Measurements from ENCODE around the gene EXOC2. TPM values are rescaled to one million over a fixed set of nuclear protein-coding genes. Genes with fewer than 3 reads are reported as not detected.

Gene EXOC2
- total RNA-seq, 1 donor from 2014 or later: 29.8 TPM

DNA sequence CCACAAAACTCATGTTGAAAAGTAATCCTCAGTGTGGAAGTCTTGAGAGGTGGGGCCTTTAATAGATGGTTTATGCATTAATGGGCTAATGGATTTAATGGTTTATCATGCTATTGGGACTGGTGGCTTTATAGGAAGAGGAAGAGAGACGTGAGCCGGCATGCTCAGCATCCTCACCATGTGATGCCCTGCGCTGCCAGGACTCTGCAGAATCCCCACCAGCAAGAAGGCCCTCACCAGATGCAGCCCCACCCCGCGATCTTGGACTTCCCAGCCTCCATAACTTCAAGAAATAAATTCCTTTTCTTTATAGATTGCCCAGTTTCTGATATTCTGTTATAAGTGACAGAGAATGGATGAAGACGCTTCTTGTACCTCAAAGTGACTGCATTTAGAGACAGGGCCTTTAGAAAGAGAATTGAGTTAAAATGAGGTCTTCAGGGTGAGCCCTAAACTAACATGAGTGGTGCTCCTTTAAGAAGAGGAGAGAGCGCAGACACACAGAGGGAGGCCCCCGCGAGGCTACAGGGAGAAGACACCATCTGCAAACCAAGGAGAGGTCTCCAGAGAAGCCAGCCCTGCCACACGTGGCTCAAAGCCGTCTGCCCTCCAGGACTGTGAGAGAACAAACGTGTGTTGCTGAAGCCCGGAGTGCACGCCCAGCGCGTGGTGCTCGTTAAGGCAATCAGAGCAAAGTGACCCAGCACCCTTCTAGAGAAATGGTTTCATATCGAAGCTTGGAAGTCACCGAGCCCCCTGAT, 244.5 kb downstream of the EXOC2 start:
- DNase-seq: no peak
- Mint-ChIP-seq H3K9me3 (no peaks in the 10 kb centered on the region), H3K4me1 (peaks cover 14% of the 10 kb centered on the region), H3K36me3 (ENCODE audit: low read depth) (no peaks in the 10 kb centered on the region), H3K27ac (no peak overlapping the region), H3K4me3 (no peak overlapping the region), H3K27me3 (no peaks in the 10 kb centered on the region)
- ChIA-PET POLR2A (no interaction called here), CTCF (no interaction called here)
- TF ChIP-seq, protein P1, sequence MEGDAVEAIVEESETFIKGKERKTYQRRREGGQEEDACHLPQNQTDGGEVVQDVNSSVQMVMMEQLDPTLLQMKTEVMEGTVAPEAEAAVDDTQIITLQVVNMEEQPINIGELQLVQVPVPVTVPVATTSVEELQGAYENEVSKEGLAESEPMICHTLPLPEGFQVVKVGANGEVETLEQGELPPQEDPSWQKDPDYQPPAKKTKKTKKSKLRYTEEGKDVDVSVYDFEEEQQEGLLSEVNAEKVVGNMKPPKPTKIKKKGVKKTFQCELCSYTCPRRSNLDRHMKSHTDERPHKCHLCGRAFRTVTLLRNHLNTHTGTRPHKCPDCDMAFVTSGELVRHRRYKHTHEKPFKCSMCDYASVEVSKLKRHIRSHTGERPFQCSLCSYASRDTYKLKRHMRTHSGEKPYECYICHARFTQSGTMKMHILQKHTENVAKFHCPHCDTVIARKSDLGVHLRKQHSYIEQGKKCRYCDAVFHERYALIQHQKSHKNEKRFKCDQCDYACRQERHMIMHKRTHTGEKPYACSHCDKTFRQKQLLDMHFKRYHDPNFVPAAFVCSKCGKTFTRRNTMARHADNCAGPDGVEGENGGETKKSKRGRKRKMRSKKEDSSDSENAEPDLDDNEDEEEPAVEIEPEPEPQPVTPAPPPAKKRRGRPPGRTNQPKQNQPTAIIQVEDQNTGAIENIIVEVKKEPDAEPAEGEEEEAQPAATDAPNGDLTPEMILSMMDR (IDR thresholded peaks at IDR 0.05): no peak
- intact Hi-C loops (cut with micrococcal nuclease): loop anchor here (2.0 kb wide), 1 partner anchor 22 kb away; no protein-coding TSS in a partner anchor
- ATAC-seq (ENCODE audit: low read depth): no peak

DNA sequence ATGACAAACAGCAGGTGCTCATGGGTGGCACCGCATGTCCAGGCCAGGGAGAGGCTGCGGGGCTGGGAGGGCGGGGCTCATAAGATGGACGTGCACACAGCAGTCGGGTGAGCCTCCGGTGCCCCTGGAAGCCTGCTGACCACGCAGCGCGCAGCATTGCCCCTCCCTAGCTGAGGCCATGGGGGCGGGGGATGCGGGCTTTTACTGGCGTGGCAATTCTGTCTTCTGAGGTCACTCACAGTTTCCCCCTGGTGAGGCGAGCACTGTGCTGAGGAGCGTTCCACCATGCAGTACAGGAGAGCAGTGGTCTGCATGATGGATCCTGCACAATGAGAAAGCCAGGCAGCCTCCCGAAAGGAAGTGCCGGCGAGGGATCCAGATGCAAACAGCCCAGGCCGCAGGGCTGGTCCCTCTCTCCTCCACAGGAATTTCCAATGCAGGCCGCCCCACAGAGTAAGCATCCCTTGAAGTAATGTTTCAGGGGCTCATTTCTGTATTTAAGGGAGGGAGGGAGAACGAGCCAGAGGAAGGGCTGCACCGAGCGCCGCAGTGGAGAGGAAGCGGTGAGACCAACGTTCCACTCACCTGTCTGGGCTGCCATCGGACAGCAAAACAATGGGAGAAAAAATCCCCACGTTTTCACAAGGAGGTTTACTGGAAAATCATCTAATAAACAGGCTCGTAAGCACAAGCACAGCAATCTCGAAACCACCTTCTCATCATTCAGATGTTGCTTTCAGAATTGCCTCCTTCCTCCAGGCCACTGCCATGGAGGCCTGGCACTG, 245.4 kb downstream of the EXOC2 start:
- intact Hi-C loops (cut with micrococcal nuclease): loop anchor here (2.0 kb wide), 1 partner anchor 23 kb away; no protein-coding TSS in a partner anchor
- ATAC-seq (ENCODE audit: low read depth): no peak
- POLR2A ChIA-PET: no interaction called here

DNA sequence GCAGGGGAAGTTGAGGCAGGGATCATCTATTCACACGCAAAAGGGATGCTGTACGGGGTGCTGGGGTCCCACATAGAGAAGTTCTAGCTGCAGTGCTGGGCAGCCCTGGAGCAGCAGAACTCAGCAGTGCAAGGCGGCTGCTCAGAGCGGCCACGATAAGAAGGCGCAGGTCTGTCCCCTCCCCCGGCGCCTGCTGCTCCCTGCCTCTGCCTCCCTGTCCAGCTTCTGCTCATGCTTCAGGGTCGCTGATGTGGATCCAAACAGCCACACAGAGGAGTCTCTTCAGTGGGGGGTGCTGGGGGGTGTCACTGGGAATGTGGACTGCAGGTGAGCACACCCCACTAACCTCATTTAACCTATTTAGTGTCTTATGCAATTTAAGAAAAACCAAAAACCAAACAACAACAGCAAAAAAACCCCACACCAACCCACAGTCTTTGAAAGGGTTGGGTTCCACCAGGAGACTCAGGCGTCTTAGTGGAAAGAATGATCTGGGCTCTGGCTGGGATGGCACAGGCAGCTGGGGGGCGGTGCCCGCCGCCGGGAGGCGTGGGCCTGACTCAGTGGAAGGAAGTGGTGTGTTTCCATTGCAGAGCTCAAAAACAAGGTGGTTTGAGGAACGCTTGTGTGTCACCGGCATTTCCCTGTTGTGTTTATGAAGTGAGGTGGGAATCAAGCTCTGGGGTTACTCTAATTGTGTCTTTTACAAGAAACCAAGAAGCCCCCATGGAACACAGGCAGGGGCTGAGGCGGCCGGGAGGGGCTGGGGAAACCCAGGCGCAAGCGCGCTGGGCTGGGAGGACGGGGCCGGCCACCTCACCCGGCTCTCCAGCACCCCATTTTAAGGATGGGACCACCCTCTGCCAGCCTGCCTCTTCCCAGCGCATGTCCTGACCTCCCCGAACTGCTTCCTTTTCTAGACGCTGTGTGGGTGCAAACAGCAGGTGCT, 246.2 kb downstream of the EXOC2 start:
- H3K4me1 Mint-ChIP-seq: peaks cover 14% of the 10 kb centered on the region
- intact Hi-C loops (cut with micrococcal nuclease): no loop called here
- H3K27me3 Mint-ChIP-seq: no peaks in the 10 kb centered on the region
- no peak overlapping the region for H3K27ac Mint-ChIP-seq
- ChIA-PET CTCF (no interaction called here), POLR2A (no interaction called here)
- H3K36me3 Mint-ChIP-seq (ENCODE audit: low read depth): no peaks in the 10 kb centered on the region
- peak; percentile 54 for ATAC-seq (ENCODE audit: low read depth)
- no peaks in the 10 kb centered on the region for H3K9me3 Mint-ChIP-seq
- TF ChIP-seq, protein P1 (IDR thresholded peaks at IDR 0.05): no peak
- H3K4me3 Mint-ChIP-seq: no peak overlapping the region
- no peak for DNase-seq

More for the DNA sequence above, 245.4 kb downstream of the EXOC2 start:
- TF ChIP-seq, protein P1 (IDR thresholded peaks at IDR 0.05): no peak
- H3K36me3 Mint-ChIP-seq (ENCODE audit: low read depth): no peaks in the 10 kb centered on the region
- no peak overlapping the region for H3K27ac Mint-ChIP-seq
- CTCF ChIA-PET: no interaction called here
- H3K9me3 Mint-ChIP-seq: no peaks in the 10 kb centered on the region
- peaks cover 14% of the 10 kb centered on the region for H3K4me1 Mint-ChIP-seq
- no peaks in the 10 kb centered on the region for H3K27me3 Mint-ChIP-seq
- H3K4me3 Mint-ChIP-seq: no peak overlapping the region
- no peak for DNase-seq

DNA sequence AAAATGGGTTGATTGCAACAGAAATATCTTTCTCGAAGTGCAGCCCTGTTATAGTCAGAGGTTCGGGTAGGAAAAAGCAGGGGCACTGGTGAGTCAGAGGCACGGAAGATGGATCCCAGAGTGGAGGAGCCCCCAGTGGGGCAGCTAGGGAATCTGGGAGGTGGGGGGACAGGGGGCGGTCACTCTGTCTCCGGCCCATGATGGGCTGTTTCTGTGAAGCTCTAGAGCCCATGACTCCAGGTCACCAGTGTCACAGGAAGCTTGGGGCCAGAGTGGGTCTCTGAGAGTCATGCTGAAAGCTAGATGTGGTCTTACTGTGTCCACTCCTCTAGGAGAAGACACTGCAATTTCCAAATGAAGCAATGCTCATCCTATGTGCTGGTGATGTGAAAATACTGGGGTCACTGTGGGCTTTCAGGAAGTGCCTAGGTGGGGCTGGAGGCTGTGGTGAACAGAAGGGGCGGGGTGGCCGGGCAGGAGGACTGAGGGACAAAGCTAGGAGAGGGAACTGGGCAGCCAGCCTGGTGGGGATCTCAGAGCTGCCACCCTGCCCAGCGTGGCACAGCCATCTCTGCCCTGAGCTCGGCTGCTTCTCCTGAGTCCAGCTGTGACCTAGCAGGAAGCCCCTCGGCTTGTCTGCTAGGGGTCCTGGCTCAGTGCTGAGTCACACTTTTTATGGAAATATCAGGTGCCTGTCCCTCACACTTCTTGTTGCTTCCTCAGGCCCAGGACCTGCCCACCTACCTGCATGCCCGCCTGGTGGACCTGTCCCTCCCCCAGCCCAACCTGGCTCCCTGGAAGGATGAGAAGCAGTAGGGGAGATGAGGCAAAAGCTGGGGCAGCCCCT, 247.1 kb downstream of the EXOC2 start:
- H3K9me3 Mint-ChIP-seq: no peaks in the 10 kb centered on the region
- ChIA-PET POLR2A (no interaction called here), CTCF (no interaction called here)
- peaks cover 14% of the 10 kb centered on the region for H3K4me1 Mint-ChIP-seq
- H3K27ac Mint-ChIP-seq: no peak overlapping the region
- no peaks in the 10 kb centered on the region for H3K36me3 Mint-ChIP-seq (ENCODE audit: low read depth)
- intact Hi-C loops (cut with micrococcal nuclease): no loop called here
- no peaks in the 10 kb centered on the region for H3K27me3 Mint-ChIP-seq
- TF ChIP-seq, protein P1 (IDR thresholded peaks at IDR 0.05): no peak
- ATAC-seq (ENCODE audit: low read depth) (no peak), DNase-seq (no peak)
- no peak overlapping the region for H3K4me3 Mint-ChIP-seq
